Measurements from ENCODE around the gene ERG. TPM values are rescaled to one million over a fixed set of nuclear protein-coding genes. Genes with fewer than 3 reads are reported as not detected.

ERG gene
- polyA plus RNA-seq, 1 of the 3 experiments (the other 2 are of a cell fraction) = not detected

DNA sequence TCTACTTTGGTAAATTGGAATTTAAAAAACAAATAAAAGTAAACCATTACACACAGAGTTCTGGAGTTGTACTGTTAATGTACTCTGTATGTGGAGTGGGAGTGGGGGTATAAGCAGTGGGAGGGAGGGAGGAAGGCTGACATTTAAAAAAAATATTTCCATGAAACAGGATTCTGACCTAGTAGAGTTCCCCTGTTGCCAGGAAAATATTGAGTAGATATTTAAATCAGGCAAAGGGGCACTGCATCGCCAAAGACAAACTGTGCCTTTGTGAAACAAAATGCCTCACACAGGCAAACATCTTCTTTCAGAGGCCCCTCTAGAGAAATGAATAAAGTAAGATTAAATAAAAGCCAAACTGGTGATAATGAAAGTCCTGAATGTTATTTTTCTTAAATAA, 87.8 kb downstream of the ERG start (continued):
- TF ChIP-seq, protein P1, sequence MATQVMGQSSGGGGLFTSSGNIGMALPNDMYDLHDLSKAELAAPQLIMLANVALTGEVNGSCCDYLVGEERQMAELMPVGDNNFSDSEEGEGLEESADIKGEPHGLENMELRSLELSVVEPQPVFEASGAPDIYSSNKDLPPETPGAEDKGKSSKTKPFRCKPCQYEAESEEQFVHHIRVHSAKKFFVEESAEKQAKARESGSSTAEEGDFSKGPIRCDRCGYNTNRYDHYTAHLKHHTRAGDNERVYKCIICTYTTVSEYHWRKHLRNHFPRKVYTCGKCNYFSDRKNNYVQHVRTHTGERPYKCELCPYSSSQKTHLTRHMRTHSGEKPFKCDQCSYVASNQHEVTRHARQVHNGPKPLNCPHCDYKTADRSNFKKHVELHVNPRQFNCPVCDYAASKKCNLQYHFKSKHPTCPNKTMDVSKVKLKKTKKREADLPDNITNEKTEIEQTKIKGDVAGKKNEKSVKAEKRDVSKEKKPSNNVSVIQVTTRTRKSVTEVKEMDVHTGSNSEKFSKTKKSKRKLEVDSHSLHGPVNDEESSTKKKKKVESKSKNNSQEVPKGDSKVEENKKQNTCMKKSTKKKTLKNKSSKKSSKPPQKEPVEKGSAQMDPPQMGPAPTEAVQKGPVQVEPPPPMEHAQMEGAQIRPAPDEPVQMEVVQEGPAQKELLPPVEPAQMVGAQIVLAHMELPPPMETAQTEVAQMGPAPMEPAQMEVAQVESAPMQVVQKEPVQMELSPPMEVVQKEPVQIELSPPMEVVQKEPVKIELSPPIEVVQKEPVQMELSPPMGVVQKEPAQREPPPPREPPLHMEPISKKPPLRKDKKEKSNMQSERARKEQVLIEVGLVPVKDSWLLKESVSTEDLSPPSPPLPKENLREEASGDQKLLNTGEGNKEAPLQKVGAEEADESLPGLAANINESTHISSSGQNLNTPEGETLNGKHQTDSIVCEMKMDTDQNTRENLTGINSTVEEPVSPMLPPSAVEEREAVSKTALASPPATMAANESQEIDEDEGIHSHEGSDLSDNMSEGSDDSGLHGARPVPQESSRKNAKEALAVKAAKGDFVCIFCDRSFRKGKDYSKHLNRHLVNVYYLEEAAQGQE (IDR thresholded peaks at IDR 0.05; ENCODE audit: low read depth, low read length) = no peak

DNA sequence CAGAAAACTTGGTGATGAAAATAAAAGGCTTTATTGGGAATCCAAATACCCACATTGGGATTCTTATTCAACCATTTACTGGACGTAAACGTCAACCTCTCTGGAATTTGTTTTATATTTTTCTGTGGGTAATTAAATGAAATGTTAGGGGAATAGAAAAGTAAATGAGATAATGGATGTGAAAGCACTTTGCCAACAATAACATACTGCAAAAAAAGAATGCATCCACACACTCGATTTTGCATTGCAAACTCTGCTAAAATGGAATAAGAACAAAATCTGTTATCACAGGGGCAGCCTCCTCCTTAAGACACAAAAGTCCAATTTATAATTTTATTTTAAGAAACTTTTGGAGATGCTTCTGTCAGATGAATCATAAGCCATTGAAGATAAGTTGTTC, 88.4 kb downstream of the ERG start:
- H3K79me2 ChIP-seq (ENCODE audit: insufficient read depth) = no peaks in the 10 kb centered on the region
- H4K20me1 ChIP-seq (ENCODE audit: insufficient read depth) = no peaks in the 10 kb centered on the region
- TF ChIP-seq FOXJ3 (CRISPR knock-in tag; IDR thresholded peaks at IDR 0.05) = no peak
- TF ChIP-seq CHD2 (IDR thresholded peaks at IDR 0.05; ENCODE audit: low read length, partially characterized antibody) = no peak
- TF ChIP-seq, protein P2, sequence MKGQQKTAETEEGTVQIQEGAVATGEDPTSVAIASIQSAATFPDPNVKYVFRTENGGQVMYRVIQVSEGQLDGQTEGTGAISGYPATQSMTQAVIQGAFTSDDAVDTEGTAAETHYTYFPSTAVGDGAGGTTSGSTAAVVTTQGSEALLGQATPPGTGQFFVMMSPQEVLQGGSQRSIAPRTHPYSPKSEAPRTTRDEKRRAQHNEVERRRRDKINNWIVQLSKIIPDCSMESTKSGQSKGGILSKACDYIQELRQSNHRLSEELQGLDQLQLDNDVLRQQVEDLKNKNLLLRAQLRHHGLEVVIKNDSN (IDR thresholded peaks at IDR 0.05; ENCODE audit: borderline replicate concordance, low read depth) = no peak
- TF ChIP-seq FOXM1 (IDR thresholded peaks at IDR 0.05; ENCODE audit: low read depth) = no peak
- no peak for TF ChIP-seq GABPA (IDR thresholded peaks at IDR 0.05; ENCODE audit: low read depth)
- TF ChIP-seq RFX5 (IDR thresholded peaks at IDR 0.05; ENCODE audit: low read length) = no peak
- TF ChIP-seq, protein P1 (IDR thresholded peaks at IDR 0.05; ENCODE audit: low read depth, low read length) = no peak
- TF ChIP-seq, protein P3, sequence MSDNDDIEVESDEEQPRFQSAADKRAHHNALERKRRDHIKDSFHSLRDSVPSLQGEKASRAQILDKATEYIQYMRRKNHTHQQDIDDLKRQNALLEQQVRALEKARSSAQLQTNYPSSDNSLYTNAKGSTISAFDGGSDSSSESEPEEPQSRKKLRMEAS (IDR thresholded peaks at IDR 0.05; ENCODE audit: low read depth) = no peak
- no peaks in the 10 kb centered on the region for H3K4me1 ChIP-seq (ENCODE audit: control insufficient read depth in 1 of 2, insufficient read depth in 2 of 2, low read depth in 1 of 2, low read length in 1 of 2)
- H3K4me2 ChIP-seq = no peak overlapping the region
- no peak overlapping the region for H3K9ac ChIP-seq
- ChIA-PET POLR2A (no interaction called here), CTCF (no interaction called here)
- H3K27ac ChIP-seq (ENCODE audit: low read depth in 2 of 2, low read length in 1 of 2) = no peak overlapping the region; a peak in 1 of 4 replicates
- WGBS (ENCODE audit: low lambda C conversion rate) = 40% methylated on average over 3 of the region's 3 CpGs
- H3K36me3 ChIP-seq (replicated peaks in 1 of 2; ENCODE audit: control insufficient read depth in 1 of 2, insufficient read depth in 2 of 2, low read length in 1 of 2) = no peaks in the 10 kb centered on the region
- H3K9me2 ChIP-seq = no peaks in the 10 kb centered on the region
- H3F3A ChIP-seq (replicated peaks; ENCODE audit: insufficient read depth) = no peaks in the 10 kb centered on the region
- H3K4me3 ChIP-seq (ENCODE audit: low read depth in 2 of 2, low read length in 1 of 2) = no peak overlapping the region
- no peak for DNase-seq
- no peaks in the 10 kb centered on the region for H3K9me3 ChIP-seq
- H3K27me3 ChIP-seq (ENCODE audit: insufficient read depth) = no peaks in the 10 kb centered on the region
- H2AFZ ChIP-seq (ENCODE audit: low read depth) = no peak overlapping the region
